LNCAP (cell line): ENCODE data around the gene AIP.

Experiments
- CTCF ChIP-seq: fragments of 450-650 bp; IDR thresholded peaks from 2 replicates; pipeline ENCODE4 v1.5.1; 2017; ENCODE audit warnings: mild to moderate bottlenecking

AIP gene

GRCh38 chr11:67452141-67452952, 30.5 kb upstream of the AIP start, which contains the start of gene GPR152:
Gene GPR152, minus strand, starts transcription at chr11:67452729. Its CDS starts 5 bp downstream, at chr11:67452724.
- no peak for TF ChIP-seq CTCF

- TF ChIP-seq CTCF, result no peak
Observed at GRCh38 chr11:67453816-67454732, 28.8 kb upstream of the AIP start.

GRCh38 chr11:67455054-67455453, 27.8 kb upstream of the AIP start, which contains the start of gene CABP4:
Gene CABP4, plus strand, starts transcription at chr11:67455354. Its CDS starts 70 bp downstream, at chr11:67455424.
- no peak for TF ChIP-seq CTCF

GRCh38 chr11:67456068-67456705, 26.6 kb upstream of the AIP start:
- TF ChIP-seq CTCF, result no peak

GRCh38 chr11:67457453-67457852, 25.4 kb upstream of the AIP start:
- no peak for TF ChIP-seq CTCF

GRCh38 chr11:67458266-67458665, 24.6 kb upstream of the AIP start:
- no peak for TF ChIP-seq CTCF

GRCh38 chr11:67463186-67463585, 19.6 kb upstream of the AIP start:
- no peak for TF ChIP-seq CTCF
